A549 treated with ZK216348 at 1 μM for 4 hours (cell line): ENCODE results near the gene KLHL7. TPM values are rescaled to one million over a fixed set of nuclear protein-coding genes. Genes with fewer than 3 reads are reported as not detected.

ENCODE experiments used
- total RNA-seq: library from RNA; stranded (reverse); fragments of 200-300 nt; extraction: Qiagen RNA extraction; gene quantifications from 5 replicates; pipeline ENCODE4 v1.2.3, GENCODE V29; 2022; ENCODE audit warnings: low read depth

The KLHL7 gene, protein sequence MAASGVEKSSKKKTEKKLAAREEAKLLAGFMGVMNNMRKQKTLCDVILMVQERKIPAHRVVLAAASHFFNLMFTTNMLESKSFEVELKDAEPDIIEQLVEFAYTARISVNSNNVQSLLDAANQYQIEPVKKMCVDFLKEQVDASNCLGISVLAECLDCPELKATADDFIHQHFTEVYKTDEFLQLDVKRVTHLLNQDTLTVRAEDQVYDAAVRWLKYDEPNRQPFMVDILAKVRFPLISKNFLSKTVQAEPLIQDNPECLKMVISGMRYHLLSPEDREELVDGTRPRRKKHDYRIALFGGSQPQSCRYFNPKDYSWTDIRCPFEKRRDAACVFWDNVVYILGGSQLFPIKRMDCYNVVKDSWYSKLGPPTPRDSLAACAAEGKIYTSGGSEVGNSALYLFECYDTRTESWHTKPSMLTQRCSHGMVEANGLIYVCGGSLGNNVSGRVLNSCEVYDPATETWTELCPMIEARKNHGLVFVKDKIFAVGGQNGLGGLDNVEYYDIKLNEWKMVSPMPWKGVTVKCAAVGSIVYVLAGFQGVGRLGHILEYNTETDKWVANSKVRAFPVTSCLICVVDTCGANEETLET
- 18.8 to 25.8 TPM (median 22.1 TPM) in 5 replicates for total RNA-seq

DNA sequence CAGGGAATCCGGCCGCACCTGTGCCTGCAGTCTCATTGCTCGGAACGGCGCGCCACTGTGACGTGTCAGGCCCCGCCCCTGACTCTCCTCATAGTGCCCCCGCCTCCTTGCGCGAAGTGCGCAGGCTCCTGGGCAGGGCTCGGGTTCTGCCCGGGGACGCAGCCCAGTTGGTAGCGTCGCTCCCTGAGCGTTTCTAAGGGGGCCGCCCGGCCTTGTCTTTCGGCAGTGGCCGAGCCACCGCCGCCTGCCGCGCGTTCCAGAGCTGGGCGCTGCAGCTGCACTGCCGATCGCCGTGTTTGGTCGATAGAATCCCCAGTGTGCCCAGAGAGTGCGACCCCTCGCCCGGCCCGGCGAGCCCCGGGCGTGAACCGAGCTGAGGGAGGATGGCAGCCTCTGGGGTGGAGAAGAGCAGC, at the start of gene KLHL7:
Gene KLHL7, plus strand, starts transcription at position 142 of the 413 bp plus-strand sequence. Its CDS starts 242 bp downstream, at position 384.

DNA sequence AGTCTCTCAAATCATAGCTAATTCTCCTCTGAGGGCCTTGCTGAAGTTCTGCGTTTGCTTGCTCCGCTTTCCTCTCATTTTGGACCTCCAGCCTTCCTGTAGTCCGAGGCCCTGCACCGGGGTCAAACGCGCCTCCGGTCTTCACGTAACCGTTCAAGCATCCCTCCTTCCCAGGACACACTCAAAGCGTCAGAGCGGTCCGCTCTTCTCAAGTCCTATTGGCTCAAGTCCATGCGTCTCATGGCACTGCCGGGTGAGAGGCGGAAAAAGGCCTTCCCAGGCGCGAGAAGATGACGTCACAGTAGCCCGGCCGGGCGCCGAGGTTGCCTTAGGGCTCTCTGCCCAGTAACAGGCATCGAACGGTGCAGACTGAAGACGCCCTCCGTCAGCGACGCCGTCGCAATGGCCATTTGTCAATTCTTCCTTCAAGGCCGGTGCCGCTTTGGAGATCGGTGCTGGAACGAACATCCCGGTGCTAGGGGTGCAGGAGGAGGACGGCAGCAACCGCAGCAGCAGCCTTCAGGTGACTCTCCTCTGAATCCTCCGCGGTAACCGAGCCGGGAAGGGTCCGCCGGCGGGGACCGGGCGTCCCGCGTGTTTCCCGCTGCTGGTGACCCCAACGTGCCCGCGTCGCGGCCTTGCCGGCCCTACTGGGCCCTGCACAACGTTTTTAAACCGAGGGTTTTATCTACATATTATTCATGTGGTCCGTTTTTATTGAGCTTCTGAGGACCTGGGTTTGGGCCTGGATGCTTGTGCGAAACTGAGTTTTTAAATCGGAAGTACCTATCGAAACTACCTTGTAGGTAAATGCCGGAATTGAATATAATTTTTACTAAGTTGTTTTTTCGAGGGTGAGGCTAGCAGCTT, 76.3 kb downstream of the KLHL7 start, which contains the start of gene NUP42:
Gene NUP42, plus strand, starts transcription at position 365 of the 870 bp plus-strand sequence. Its CDS starts 38 bp downstream, at position 403.

Other genes with a start within 250 kb of the KLHL7 start
- gene HYCC1, start 91.7 kb upstream of the KLHL7 start, total RNA-seq: 12.2 to 25.2 TPM (median 18.7 TPM) in 5 replicates
- gene NUP42, start 76.3 kb downstream of the KLHL7 start, total RNA-seq: 26.1 to 31.1 TPM (median 27.5 TPM) in 5 replicates
- gene GPNMB, start 141.0 kb downstream of the KLHL7 start, total RNA-seq: 2.2 to 4.8 TPM (median 2.8 TPM) in 5 replicates
- 67.7 to 91.6 TPM (median 89.2 TPM) in 5 replicates for gene MALSU1, start 193.6 kb downstream of the KLHL7 start, total RNA-seq